Body of pancreas (tissue), 4 donors: ENCODE results near the gene NYNRIN. TPM values are rescaled to one million over a fixed set of nuclear protein-coding genes. Genes with fewer than 3 reads are reported as not detected.

Experiments used
- ATAC-seq: fragments of 150-250 bp; one replicate; pipeline ENCODE4 v1.9.1; 2016
- DNase-seq, 4 donors: peaks; one replicate each; pipeline ENCODE4 v3.0.0-alpha.2; 2019
- H3K27ac ChIP-seq, 4 donors: fragments of 200-600 bp; sonication (generic); 1 replicate in 3 of 4; 2 replicates in 1 of 4; pipeline versions ENCODE4 v1.5.1 to v1.6.1; 2016 to 2019; ENCODE audit warnings: mild to moderate bottlenecking in 1 of 4, mixed read lengths in 1 of 4, moderate library complexity in 1 of 4
- H3K27me3 ChIP-seq, 2 donors: fragments of 200-600 bp; sonication (generic); one replicate each; pipeline ENCODE4 v1.6.0; 2016; ENCODE audit warnings: mild to moderate bottlenecking in 1 of 2
- H3K36me3 ChIP-seq, 2 donors: fragments of 200-600 bp; sonication (generic); replicated peaks in 1 of 2; 2 replicates each; pipeline ENCODE4 v1.5.1; 2016; ENCODE audit warnings: low read depth in 2 of 2; ENCODE audit not compliant: insufficient read depth in 1 of 2
- H3K4me1 ChIP-seq: fragments of 200-600 bp; sonication (generic); one replicate; pipeline ENCODE4 v1.6.0; 2016
- H3K4me3 ChIP-seq, 2 donors: fragments of 200-600 bp; sonication (generic); 1 replicate in 1 of 2; 2 replicates in 1 of 2; pipeline ENCODE4 v1.5.1; 2016 to 2019
- H3K9me3 ChIP-seq, 3 donors: fragments of 200-600 bp; sonication (generic); 1 replicate in 2 of 3; 2 replicates in 1 of 3; pipeline ENCODE4 v1.5.1; 2016
- CTCF ChIP-seq, 7 experiments: fragments of 450-650 bp in 4 of 7; fragments of 200-600 bp in 3 of 7; sonication (generic) in 3 of 7; IDR thresholded peaks; one replicate each; pipeline ENCODE4 v1.5.1; 2016 to 2019; ENCODE audit warnings: antibody characterized with exemption in 7 of 7
- POLR2A ChIP-seq, 3 donors: fragments of 450-650 bp; IDR thresholded peaks; one replicate each; pipeline ENCODE4 v1.6.1; 2016; ENCODE audit warnings: antibody characterized with exemption in 3 of 3, mild to moderate bottlenecking in 2 of 3
- WGBS, 2 donors: methylation state at CpG; one replicate each; pipeline ENCODE4 v1.1.5; 2017; 5-methylcytosine and 5-hydroxymethylcytosine counted together
- intact Hi-C: fragments of 100-400 bp; cut with DNase I; formaldehyde crosslinking; loops from one replicate; pipeline ENCODE4 v1.15.1; 2023
- total RNA-seq, 2 donors: library from RNA; depleted of rRNA; stranded (reverse); fragments of >200 nt; gene quantifications; one replicate each; pipeline ENCODE4 v1.1.0, GENCODE V29; 2016

NYNRIN gene
- total RNA-seq, 2 donors from 2014 or later: 7.3 to 7.5 TPM

- WGBS, 2 donors: 41 to 62% methylated on average over 1 of the region's 1 CpG
- H3K36me3 ChIP-seq: peaks cover 0 to 3% of the 10 kb centered on the region in 2 donors
- no peaks in the 10 kb centered on the region for H3K9me3 ChIP-seq
- ATAC-seq: no peak
- H3K27ac ChIP-seq: no peak overlapping the region
- H3K4me1 ChIP-seq: peaks cover 43% of the 10 kb centered on the region
- no peak for DNase-seq
- H3K4me3 ChIP-seq: no peak overlapping the region
- H3K27me3 ChIP-seq: no peaks in the 10 kb centered on the region
- intact Hi-C loops: loop anchor here (10.0 kb wide), 1 partner anchor 104 kb away; the partner anchor contains the start of genes ADCY4 and RIPK3
- TF ChIP-seq POLR2A (IDR thresholded peaks at IDR 0.05): no peak
- no peak for TF ChIP-seq CTCF (IDR thresholded peaks at IDR 0.05)
Observed at GRCh38 chr14:24439257-24439656, 40.5 kb downstream of the NYNRIN start.

GRCh38 chr14:24439830-24440605 is 41.2 kb downstream of the NYNRIN start:
- TF ChIP-seq CTCF (IDR thresholded peaks at IDR 0.05) (no peak), POLR2A (IDR thresholded peaks at IDR 0.05) (no peak)
- ATAC-seq (no peak), DNase-seq (no peak)
- Histone ChIP-seq H3K4me3 (no peak overlapping the region), H3K27me3 (no peaks in the 10 kb centered on the region), H3K4me1 (peaks cover 43% of the 10 kb centered on the region), H3K27ac (peak overlapping the region in 1 of 4 donors; percentile 25), H3K9me3 (no peaks in the 10 kb centered on the region), H3K36me3 (peaks cover 0 to 4% of the 10 kb centered on the region in 2 donors)
- intact Hi-C loops: loop anchor here (10.0 kb wide), 1 partner anchor 105 kb away; the partner anchor contains the start of genes ADCY4 and RIPK3
- WGBS, 2 donors: 52 to 62% methylated on average over 4 to 15 of the region's 15 CpGs

GRCh38 chr14:24440606-24441399 is 42.0 kb downstream of the NYNRIN start:
- no peak for TF ChIP-seq CTCF (IDR thresholded peaks at IDR 0.05)
- TF ChIP-seq POLR2A (IDR thresholded peaks at IDR 0.05): no peak
- intact Hi-C loops: no loop called here
- Histone ChIP-seq H3K9me3 (no peaks in the 10 kb centered on the region), H3K36me3 (peaks cover 0 to 4% of the 10 kb centered on the region in 2 donors), H3K27me3 (no peaks in the 10 kb centered on the region), H3K4me1 (peaks cover 43% of the 10 kb centered on the region), H3K27ac (peak overlapping the region in 1 of 4 donors; percentile 99), H3K4me3 (no peak overlapping the region)
- 63 to 69% methylated on average over 8 of the region's 8 CpGs for WGBS, 2 donors
- DNase-seq: no peak
- ATAC-seq: no peak

GRCh38 chr14:24441485-24441884 is 42.7 kb downstream of the NYNRIN start:
- no peak for TF ChIP-seq POLR2A (IDR thresholded peaks at IDR 0.05)
- TF ChIP-seq CTCF (IDR thresholded peaks at IDR 0.05): no peak
- intact Hi-C loops: no loop called here
- Histone ChIP-seq H3K27me3 (no peaks in the 10 kb centered on the region), H3K4me1 (peaks cover 37% of the 10 kb centered on the region), H3K9me3 (no peaks in the 10 kb centered on the region), H3K36me3 (peaks cover 0 to 4% of the 10 kb centered on the region in 2 donors), H3K27ac (peak overlapping the region; percentile 95 to 99 (median 98)), H3K4me3 (no peak overlapping the region)
- ATAC-seq (no peak), DNase-seq (no peak)
- WGBS, 2 donors: 47 to 48% methylated on average over 5 of the region's 5 CpGs
